ENCODE results near the gene SSR4. TPM values are rescaled to one million over a fixed set of nuclear protein-coding genes. Genes with fewer than 3 reads are reported as not detected.

Gene SSR4
- total RNA-seq, 1 donor from 2014 or later, result 84.4 TPM

- no peak for DNase-seq (ENCODE audit: low spot score in 2 of 2)
- FAIRE-seq, result no peak
Measured at GRCh38 chrX:153827016-153827415, 32.5 kb downstream of the SSR4 start.

DNA sequence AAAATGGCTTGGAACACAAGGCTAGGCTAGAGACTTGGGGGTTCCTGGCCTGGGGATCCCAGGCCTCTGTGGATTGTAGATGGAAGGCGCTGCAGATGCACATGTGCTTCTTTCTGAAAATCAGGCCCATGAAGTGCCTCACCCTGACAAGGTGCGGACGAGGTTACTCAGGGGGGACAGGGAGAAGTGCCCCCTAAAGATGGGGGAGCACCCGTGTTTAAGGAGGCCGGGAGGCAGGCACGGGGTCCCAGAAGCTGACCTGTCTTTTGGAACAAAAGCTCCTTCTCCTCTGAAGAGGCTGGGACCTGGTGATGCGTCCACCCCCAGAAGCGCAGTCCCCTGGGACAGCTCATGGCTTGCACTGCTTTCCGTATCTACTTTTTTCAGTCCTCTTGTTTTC lies 33.4 kb downstream of the SSR4 start:
- DNase-seq (ENCODE audit: low spot score in 2 of 2) (peak; percentile 2 to 14), FAIRE-seq (no peak)

DNA sequence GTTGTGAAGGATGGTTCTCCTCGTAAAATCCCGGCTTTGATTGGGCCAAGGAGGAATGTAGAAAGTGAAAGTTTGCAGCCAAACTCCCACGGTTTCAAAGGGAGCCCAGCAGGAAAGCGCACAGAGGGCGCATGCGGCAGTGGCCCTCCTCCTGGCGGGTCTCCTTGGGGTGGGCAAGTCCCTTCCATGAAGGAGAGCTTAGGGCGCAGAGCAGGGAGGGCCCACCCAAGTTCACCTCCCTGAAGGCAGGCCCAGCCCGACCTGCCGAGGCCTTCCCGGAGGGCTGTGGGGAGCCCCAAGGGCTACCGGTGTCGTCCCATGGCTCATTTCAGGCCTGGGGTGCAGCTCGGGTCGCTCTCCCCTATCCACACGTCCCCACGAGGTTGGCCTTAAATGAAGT lies 33.8 kb downstream of the SSR4 start:
- FAIRE-seq (no peak), DNase-seq (ENCODE audit: low spot score in 2 of 2) (peak in 1 of 2 donors; percentile 26)

GRCh38 chrX:153828723-153829548 lies 34.5 kb downstream of the SSR4 start:
- peak; percentile 7 to 11 for DNase-seq (ENCODE audit: low spot score in 2 of 2)
- no peak for FAIRE-seq

- DNase-seq (ENCODE audit: low spot score in 2 of 2) (no peak), FAIRE-seq (no peak)
Measured at GRCh38 chrX:153829549-153829798, 35.0 kb downstream of the SSR4 start.

DNA sequence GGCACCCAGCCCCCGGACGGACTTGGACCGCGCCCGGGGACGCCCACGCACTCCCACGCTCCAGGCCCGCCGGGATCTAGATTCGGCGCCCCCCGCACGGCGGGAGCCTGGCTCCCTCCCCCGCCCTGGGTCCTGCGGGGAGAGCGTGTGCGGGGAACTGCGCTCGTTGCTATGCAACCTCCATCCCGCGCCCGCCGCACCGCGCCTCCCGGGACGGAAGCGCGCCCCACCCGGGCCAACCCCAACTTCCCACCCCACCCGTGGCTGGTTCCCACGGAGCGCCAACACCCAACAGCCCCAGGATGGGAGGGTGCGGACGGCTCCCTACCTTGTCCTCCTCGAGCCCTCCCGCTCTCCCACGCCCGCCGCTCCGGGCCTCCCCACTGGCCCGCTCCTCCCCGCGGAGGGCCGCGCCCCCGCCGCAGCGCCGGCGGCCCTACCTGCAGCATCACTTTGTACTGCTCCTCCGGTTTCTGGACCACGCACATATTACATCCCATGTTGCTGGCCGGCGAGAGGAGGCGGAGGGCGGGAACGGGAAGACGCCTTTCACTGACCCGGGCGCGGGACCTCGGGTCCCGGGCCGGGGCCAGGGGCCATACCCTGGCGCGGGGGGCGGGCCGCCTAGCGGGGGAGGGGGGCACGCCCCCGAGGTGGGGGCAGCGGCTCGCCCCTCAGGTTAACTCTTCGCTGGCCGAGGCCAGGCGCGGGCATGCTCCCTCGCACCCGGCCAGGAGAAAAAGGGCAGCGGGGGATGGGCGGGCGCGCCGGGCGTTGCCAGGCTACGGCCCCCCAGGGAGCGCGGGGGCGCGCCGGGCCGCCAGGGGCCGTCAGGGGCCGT lies 35.6 kb downstream of the SSR4 start, which contains the start of gene PDZD4:
TSS of gene PDZD4 (minus strand) at position 746 of the 841 bp plus-strand sequence. CDS start at position 500, 246 bp downstream.
- no peak for FAIRE-seq

GRCh38 chrX:153830640-153831428 lies 36.4 kb downstream of the SSR4 start:
- FAIRE-seq (no peak), DNase-seq (ENCODE audit: low spot score in 2 of 2) (peak; percentile 49)

More for the DNA sequence above, 35.6 kb downstream of the SSR4 start, which contains the start of gene PDZD4:
- DNase-seq (ENCODE audit: low spot score in 2 of 2), result peak in 1 of 2 donors; percentile 36

GRCh38 chrX:153831429-153832150 lies 37.1 kb downstream of the SSR4 start:
- no peak for DNase-seq (ENCODE audit: low spot score in 2 of 2)
- no peak for FAIRE-seq

- FAIRE-seq (no peak), DNase-seq (ENCODE audit: low spot score in 2 of 2) (no peak)
Measured at GRCh38 chrX:153832728-153833127, 38.3 kb downstream of the SSR4 start.

DNA sequence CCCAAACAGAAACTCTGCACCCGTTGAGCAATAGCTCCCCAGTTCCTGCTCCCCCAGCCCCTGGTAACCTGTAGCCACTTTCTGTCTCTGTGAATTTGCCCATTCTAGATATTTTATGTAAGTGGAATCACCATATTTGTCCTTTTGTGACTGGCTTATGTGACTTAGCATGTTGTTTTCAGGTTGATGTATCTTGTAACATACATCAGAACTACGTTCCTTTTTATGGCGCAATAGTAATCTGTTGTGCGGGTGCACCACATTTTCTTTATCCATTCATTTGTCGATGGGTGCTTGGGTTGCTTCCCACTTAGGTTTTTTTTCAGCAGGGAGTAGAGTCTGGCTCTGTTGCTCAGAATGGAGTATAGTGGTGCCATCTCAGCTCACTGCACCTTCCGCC lies 42.5 kb downstream of the SSR4 start:
- DNase-seq (ENCODE audit: low spot score in 2 of 2), result no peak
- FAIRE-seq, result no peak

DNA sequence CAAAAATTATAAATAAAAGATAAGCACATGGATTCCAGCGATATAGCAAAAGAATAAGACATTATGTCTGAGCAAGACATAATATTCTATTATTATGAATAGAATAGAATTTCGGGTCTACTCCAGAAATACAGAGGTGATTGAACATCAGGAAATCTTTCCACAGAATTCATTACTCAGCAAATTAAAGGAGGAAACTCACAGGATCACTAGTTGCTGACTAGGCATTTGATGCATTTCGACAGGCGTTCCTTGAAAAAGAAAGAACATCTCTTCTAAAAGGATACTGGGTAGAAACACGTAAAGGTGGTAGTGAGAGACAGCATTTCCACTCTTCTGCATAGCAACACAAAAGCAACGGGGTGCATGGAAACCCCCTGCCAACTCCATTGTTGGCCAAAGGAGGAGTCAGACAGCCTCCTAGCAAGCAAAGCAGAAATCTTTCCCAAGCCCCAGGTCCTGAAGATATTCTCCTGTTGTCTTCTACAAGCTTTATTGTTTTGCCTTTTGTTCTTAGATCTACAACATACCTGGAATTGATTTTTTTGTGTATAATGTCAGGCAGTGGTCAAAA lies 50.1 kb downstream of the SSR4 start:
- no peak for FAIRE-seq
- DNase-seq (ENCODE audit: low spot score in 2 of 2), result no peak

- no peak for DNase-seq (ENCODE audit: low spot score in 2 of 2)
- no peak for FAIRE-seq
Measured at GRCh38 chrX:153845195-153845594, 50.7 kb downstream of the SSR4 start.

DNA sequence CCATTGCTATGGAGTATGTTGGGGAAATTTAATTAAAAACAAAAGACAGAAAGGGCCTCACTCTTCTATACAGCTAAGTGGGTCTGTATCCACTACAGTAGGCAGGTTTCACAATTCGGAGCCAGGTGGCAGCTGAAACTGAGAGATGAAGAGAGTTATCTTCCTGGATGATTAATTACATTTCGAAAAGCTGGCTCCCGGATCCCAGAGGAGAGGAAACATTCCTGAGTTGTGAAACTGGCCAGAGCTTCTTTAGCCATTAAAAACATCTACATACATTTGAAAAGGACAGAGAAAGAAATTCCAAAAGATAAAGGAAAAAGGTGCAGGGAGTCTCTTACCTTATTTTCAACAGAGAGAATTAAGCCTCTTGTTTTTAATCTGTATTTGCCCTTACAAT lies 51.4 kb downstream of the SSR4 start:
- no peak for FAIRE-seq

More for the DNA sequence above, 51.4 kb downstream of the SSR4 start:
- no peak for DNase-seq (ENCODE audit: low spot score in 2 of 2)

Other genes starting within 250 kb of the SSR4 start
- gene CCNQ, start 195.5 kb upstream of the SSR4 start, total RNA-seq, result 21.2 TPM
- 2.9 TPM for gene DUSP9, start 147.5 kb upstream of the SSR4 start, total RNA-seq
- gene PNCK, start 120.9 kb upstream of the SSR4 start, total RNA-seq, result 18.3 TPM
- gene SLC6A8, start 106.7 kb upstream of the SSR4 start, total RNA-seq, result 12.2 TPM
- gene BCAP31, start 70.3 kb upstream of the SSR4 start, total RNA-seq, result 57.5 TPM
- 3.7 TPM for gene ABCD1, start 69.8 kb upstream of the SSR4 start, total RNA-seq
- 0.82 TPM for gene PLXNB3, start 30.4 kb upstream of the SSR4 start, total RNA-seq
- gene SRPK3, start 13.6 kb upstream of the SSR4 start, total RNA-seq, result under 0.01 TPM
- gene IDH3G, start 293 bp upstream of the SSR4 start, total RNA-seq, result 49.7 TPM
- 165 TPM for gene PDZD4, start 35.9 kb downstream of the SSR4 start, total RNA-seq
- gene L1CAM, start 91.5 kb downstream of the SSR4 start, total RNA-seq, result 101 TPM
- gene AVPR2, start 110.0 kb downstream of the SSR4 start, total RNA-seq, result not detected
- gene ARHGAP4, start 131.6 kb downstream of the SSR4 start, total RNA-seq, result 5.7 TPM
- 21.6 TPM for gene NAA10, start 140.4 kb downstream of the SSR4 start, total RNA-seq
- 2.4 TPM for gene RENBP, start 150.0 kb downstream of the SSR4 start, total RNA-seq
- gene HCFC1, start 177.2 kb downstream of the SSR4 start, total RNA-seq, result 9.4 TPM
- gene TMEM187, start 178.1 kb downstream of the SSR4 start, total RNA-seq, result 1.6 TPM
- gene IRAK1, start 225.2 kb downstream of the SSR4 start, total RNA-seq, result 6.9 TPM

All from frontal cortex (tissue), 4 donors.